Endodermal cell (in vitro differentiated cells): Measurements from ENCODE around the gene PHF2. TPM values are rescaled to one million over a fixed set of nuclear protein-coding genes. Genes with fewer than 3 reads are reported as not detected.

ENCODE experiments used
- DNase-seq: peaks from one replicate; pipeline ENCODE4 v3.0.0-alpha.2; 2017
- H3K27ac ChIP-seq: 2 replicates; pipeline ENCODE4 v1.5.1; 2013; ENCODE audit warnings: mild to moderate bottlenecking, low read depth, low read length, moderate library complexity
- H3K27me3 ChIP-seq: 2 replicates; pipeline ENCODE4 v1.6.1; 2013; ENCODE audit warnings: mild to moderate bottlenecking, low read length, moderate library complexity; ENCODE audit not compliant: insufficient read depth, control insufficient read depth, poor library complexity, severe bottlenecking
- H3K36me3 ChIP-seq: 2 replicates; pipeline ENCODE4 v1.7.0; 2013; ENCODE audit warnings: mild to moderate bottlenecking, low read length, moderate library complexity; ENCODE audit not compliant: control insufficient read depth, insufficient read depth
- H3K4me1 ChIP-seq: one replicate; pipeline ENCODE4 v1.7.0; 2013; ENCODE audit warnings: low read length; ENCODE audit not compliant: control insufficient read depth, insufficient read depth
- H3K4me3 ChIP-seq: 2 replicates; pipeline ENCODE4 v1.5.1; 2013; ENCODE audit warnings: mild to moderate bottlenecking, low read length, moderate library complexity
- H3K9ac ChIP-seq: 2 replicates; pipeline ENCODE4 v1.6.1; 2013; ENCODE audit warnings: mild to moderate bottlenecking, low read length, moderate library complexity; ENCODE audit not compliant: poor library complexity, severe bottlenecking; ENCODE audit errors: extremely low read depth
- H3K9me3 ChIP-seq: 2 replicates; pipeline ENCODE4 v1.6.1; 2013; ENCODE audit warnings: mild to moderate bottlenecking, low read length, moderate library complexity; ENCODE audit not compliant: control insufficient read depth
- H3K27ac Mint-ChIP-seq: 2 replicates; pipeline ENCODE4 v1.8.0; 2020; ENCODE audit warnings: mixed read lengths
- H3K27me3 Mint-ChIP-seq: 2 replicates; pipeline ENCODE4 v1.8.0; 2021; ENCODE audit warnings: mild to moderate bottlenecking, mixed read lengths; ENCODE audit not compliant: insufficient read depth
- H3K36me3 Mint-ChIP-seq: 2 replicates; pipeline ENCODE4 v1.8.0; 2020; ENCODE audit warnings: low read depth, mixed read lengths
- H3K4me1 Mint-ChIP-seq: 2 replicates; pipeline ENCODE4 v1.8.0; 2020; ENCODE audit warnings: mixed read lengths
- H3K4me3 Mint-ChIP-seq: 2 replicates; pipeline ENCODE4 v1.8.0; 2020; ENCODE audit warnings: mild to moderate bottlenecking, moderate library complexity, mixed read lengths
- H3K9me3 Mint-ChIP-seq: 2 replicates; pipeline ENCODE4 v1.8.0; 2020; ENCODE audit warnings: mild to moderate bottlenecking, mixed read lengths
- WGBS, 2 experiments: methylation state at CpG; one replicate each; pipeline versions ENCODE4 v1.1.5 to v1.1.7; 2013; ENCODE audit warnings: missing lambda C conversion rate in 2 of 2, mixed read lengths in 1 of 2; ENCODE audit not compliant: insufficient coverage in 1 of 2, insufficient read length in 1 of 2; 5-methylcytosine and 5-hydroxymethylcytosine counted together
- total RNA-seq, 2 donors: library from RNA; stranded (reverse); fragmentation: NEBNext Ultra II Directional in 1 of 2; extraction: Animal tissue kit (Norgen Biotek cat#: 25700) in 1 of 2; gene quantifications; 2 replicates in 1 of 2; 3 replicates in 1 of 2; pipeline ENCODE4 v1.2.1, GENCODE V29; 2021
- TF ChIP-seq, protein P1 (sequence below): fragments of 200-600 bp; sonication (generic); conservative IDR thresholded peaks from 2 replicates; pipeline ENCODE4 v1.5.0; 2021; ENCODE audit warnings: antibody characterized with exemption, mild to moderate bottlenecking

The PHF2 gene
- total RNA-seq, 2 donors from 2014 or later, result 17.1 to 20.2 TPM

DNA sequence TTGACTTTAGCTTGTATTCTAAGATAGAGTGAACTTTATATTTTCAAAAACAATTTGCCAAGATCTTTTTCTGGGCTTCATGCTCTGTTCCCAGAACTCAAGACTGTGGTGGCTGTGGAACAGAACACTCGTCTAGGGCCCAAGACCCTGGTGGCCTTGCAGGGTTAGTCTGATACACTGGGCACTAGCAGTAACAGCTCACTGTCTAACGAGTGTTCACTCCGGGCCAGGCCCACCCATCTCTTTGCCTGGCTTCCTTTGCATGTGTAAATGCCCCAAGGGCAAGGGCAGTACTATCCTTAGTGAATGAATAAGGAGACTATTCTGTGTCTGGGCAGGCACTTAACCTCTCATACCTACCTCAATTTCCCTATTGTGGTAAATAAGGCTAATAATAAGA, 47.4 kb downstream of the PHF2 start:
- H3K4me1 ChIP-seq, result no peaks in the 10 kb centered on the region
- H3K9me3 Mint-ChIP-seq, result peaks cover 18% of the 10 kb centered on the region
- peaks cover 3% of the 10 kb centered on the region for H3K4me1 Mint-ChIP-seq
- no peak overlapping the region for H3K9ac ChIP-seq
- no peak overlapping the region for H3K27ac Mint-ChIP-seq
- DNase-seq, result no peak
- H3K9me3 ChIP-seq, result peaks cover 13% of the 10 kb centered on the region
- no peak overlapping the region for H3K27ac ChIP-seq
- WGBS, 2 experiments, result 91% methylated on average over 3 of the region's 3 CpGs; no CpG with 5 or more reads in 1 of the 2 experiments
- no peaks in the 10 kb centered on the region for H3K27me3 Mint-ChIP-seq
- TF ChIP-seq, protein P1, sequence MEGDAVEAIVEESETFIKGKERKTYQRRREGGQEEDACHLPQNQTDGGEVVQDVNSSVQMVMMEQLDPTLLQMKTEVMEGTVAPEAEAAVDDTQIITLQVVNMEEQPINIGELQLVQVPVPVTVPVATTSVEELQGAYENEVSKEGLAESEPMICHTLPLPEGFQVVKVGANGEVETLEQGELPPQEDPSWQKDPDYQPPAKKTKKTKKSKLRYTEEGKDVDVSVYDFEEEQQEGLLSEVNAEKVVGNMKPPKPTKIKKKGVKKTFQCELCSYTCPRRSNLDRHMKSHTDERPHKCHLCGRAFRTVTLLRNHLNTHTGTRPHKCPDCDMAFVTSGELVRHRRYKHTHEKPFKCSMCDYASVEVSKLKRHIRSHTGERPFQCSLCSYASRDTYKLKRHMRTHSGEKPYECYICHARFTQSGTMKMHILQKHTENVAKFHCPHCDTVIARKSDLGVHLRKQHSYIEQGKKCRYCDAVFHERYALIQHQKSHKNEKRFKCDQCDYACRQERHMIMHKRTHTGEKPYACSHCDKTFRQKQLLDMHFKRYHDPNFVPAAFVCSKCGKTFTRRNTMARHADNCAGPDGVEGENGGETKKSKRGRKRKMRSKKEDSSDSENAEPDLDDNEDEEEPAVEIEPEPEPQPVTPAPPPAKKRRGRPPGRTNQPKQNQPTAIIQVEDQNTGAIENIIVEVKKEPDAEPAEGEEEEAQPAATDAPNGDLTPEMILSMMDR, result no peak
- peaks cover 9% of the 10 kb centered on the region for H3K36me3 Mint-ChIP-seq
- H3K4me3 ChIP-seq, result no peak overlapping the region
- no peak overlapping the region for H3K4me3 Mint-ChIP-seq
- no peaks in the 10 kb centered on the region for H3K27me3 ChIP-seq
- H3K36me3 ChIP-seq, result no peaks in the 10 kb centered on the region

DNA sequence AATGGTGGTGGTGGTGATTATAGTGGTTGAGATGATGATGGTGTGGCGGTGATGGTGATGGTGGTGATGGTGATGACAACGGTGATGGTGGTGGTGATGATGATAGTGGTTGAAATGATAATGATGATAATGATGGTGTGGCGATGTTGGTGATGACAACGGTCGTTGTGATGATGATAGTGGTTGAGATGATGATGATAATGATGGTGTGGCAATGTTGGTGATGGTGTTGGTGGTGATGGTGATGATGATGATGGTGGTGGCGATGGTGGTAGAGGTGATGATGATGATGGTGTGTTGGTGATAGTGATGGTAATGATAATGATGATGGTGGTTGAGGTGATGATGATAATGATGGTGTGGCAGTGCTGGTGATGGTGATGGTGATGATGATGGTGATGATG, 48.0 kb downstream of the PHF2 start:
- Mint-ChIP-seq H3K4me1 (peaks cover 3% of the 10 kb centered on the region), H3K27ac (no peak overlapping the region)

DNA sequence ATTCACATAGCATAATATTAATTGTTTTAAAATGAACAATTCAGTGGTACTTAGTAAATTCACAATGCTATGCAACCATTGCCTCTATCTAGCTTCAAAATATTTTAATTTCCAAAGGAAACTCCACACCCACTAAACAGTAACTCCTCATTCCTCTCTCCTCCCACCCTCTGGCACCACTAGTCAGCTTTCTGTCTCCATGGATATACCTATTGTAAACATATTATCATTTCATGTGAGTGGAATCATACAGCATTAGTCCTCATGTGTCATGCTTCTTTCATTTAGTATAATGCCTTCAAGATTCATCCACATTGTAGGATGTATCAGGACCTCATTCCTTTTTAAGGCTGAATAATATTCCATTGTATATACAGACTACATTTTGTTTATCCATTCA, 48.6 kb downstream of the PHF2 start:
- Histone ChIP-seq H3K4me3 (no peak overlapping the region), H3K27me3 (no peaks in the 10 kb centered on the region), H3K9ac (no peak overlapping the region), H3K9me3 (peaks cover 13% of the 10 kb centered on the region), H3K4me1 (no peaks in the 10 kb centered on the region), H3K36me3 (no peaks in the 10 kb centered on the region), H3K27ac (no peak overlapping the region)
- TF ChIP-seq, protein P1, result no peak
- Mint-ChIP-seq H3K4me1 (no peaks in the 10 kb centered on the region), H3K27me3 (no peaks in the 10 kb centered on the region), H3K36me3 (peaks cover 11% of the 10 kb centered on the region), H3K9me3 (peaks cover 18% of the 10 kb centered on the region), H3K4me3 (no peak overlapping the region), H3K27ac (no peak overlapping the region)
- no peak for DNase-seq

More for the DNA sequence above, 48.0 kb downstream of the PHF2 start:
- Histone ChIP-seq H3K27me3 (no peaks in the 10 kb centered on the region), H3K4me1 (no peaks in the 10 kb centered on the region), H3K9ac (no peak overlapping the region), H3K36me3 (no peaks in the 10 kb centered on the region), H3K27ac (no peak overlapping the region), H3K4me3 (no peak overlapping the region), H3K9me3 (peaks cover 13% of the 10 kb centered on the region)
- Mint-ChIP-seq H3K36me3 (peaks cover 9% of the 10 kb centered on the region), H3K27me3 (no peaks in the 10 kb centered on the region), H3K4me3 (no peak overlapping the region), H3K9me3 (peaks cover 18% of the 10 kb centered on the region)
- no peak for DNase-seq
- TF ChIP-seq, protein P1, result no peak
- 84 to 86% methylated on average over 5 to 6 of the region's 6 CpGs for WGBS, 2 experiments
